HCT116 (cell line): ENCODE data around the gene NBPF6.
"Not testable (repeated sequence)": the region's sequence is repeated elsewhere in the genome, so short reads cannot be mapped to it uniquely, and the experiment has no call there.

Experiments used
- EZH2 ChIP-seq: fragments of 200-600 bp; sonication (generic); IDR thresholded peaks from 2 replicates; pipeline ENCODE4 v1.6.1; 2017; ENCODE audit warnings: antibody characterized with exemption, mixed run types
- JUND ChIP-seq: IDR thresholded peaks from 2 replicates; pipeline ENCODE4 v1.6.1; 2012
- POLR2A ChIP-seq: IDR thresholded peaks from 2 replicates; pipeline ENCODE4 v1.7.0; 2011; ENCODE audit warnings: borderline replicate concordance; ENCODE audit not compliant: insufficient read depth, insufficient read length; ENCODE audit errors: extremely low read depth
- RAD21 ChIP-seq: IDR thresholded peaks from 2 replicates; pipeline ENCODE4 v1.6.1; 2012; ENCODE audit warnings: low read depth, mild to moderate bottlenecking
- SP1 ChIP-seq: IDR thresholded peaks from 2 replicates; pipeline ENCODE4 v1.6.1; 2012; ENCODE audit warnings: low read depth
- SRF ChIP-seq: IDR thresholded peaks from 2 replicates; pipeline ENCODE4 v1.6.1; 2012; ENCODE audit warnings: low read depth
- ZNF274 ChIP-seq: fragments of 200-500 bp; sonication (Bioruptor generic); IDR thresholded peaks from 2 replicates; pipeline ENCODE4 v1.6.1; 2014; ENCODE audit warnings: mild to moderate bottlenecking, low read depth, low read length, inconsistent platforms
- TF ChIP-seq, protein P1 (sequence below): IDR thresholded peaks from 2 replicates; pipeline ENCODE4 v1.6.1; 2012
- TF ChIP-seq, protein P2 (sequence below), 3 experiments: fragments of 200-600 bp in 1 of 3; sonication (generic) in 1 of 3; IDR thresholded peaks in 2 of 3; conservative IDR thresholded peaks in 1 of 3; 2 replicates each; pipeline ENCODE4 v1.5.1; 2012 to 2017; ENCODE audit warnings: low read depth in 2 of 3, low read length in 2 of 3, antibody characterized with exemption in 1 of 3, borderline replicate concordance in 1 of 3, control low read depth in 1 of 3, mild to moderate bottlenecking in 1 of 3, mixed read lengths in 1 of 3, mixed run types in 1 of 3, moderate library complexity in 1 of 3; ENCODE audit not compliant: insufficient read depth in 1 of 3
- TF ChIP-seq, protein P3 (sequence below): IDR thresholded peaks from 2 replicates; pipeline ENCODE4 v1.6.1; 2012; ENCODE audit warnings: low read depth
- TF ChIP-seq, protein P4 (sequence below): IDR thresholded peaks from 2 replicates; pipeline ENCODE4 v1.6.1; 2012

DNA sequence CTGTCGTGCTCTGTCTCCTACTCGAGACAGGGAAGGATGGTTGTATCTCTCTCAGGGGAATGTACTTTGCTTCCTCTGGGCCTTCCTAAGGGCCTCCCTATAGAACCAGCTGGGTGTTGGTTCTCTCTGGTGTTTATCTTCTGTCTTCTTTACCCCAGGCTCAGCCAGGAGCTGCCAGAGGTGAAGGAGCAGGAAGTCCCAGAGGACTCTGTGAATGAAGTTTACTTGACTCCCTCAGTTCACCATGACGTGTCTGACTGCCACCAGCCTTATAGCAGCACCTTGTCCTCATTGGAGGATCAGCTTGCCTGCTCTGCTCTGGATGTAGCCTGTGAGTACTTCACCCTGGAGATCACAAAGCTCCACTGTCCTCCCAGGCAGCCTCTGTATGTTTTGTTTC, 11.6 kb downstream of the NBPF6 start:
- TF ChIP-seq, protein P1, sequence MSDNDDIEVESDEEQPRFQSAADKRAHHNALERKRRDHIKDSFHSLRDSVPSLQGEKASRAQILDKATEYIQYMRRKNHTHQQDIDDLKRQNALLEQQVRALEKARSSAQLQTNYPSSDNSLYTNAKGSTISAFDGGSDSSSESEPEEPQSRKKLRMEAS = not testable (repeated sequence)
- TF ChIP-seq, protein P2, sequence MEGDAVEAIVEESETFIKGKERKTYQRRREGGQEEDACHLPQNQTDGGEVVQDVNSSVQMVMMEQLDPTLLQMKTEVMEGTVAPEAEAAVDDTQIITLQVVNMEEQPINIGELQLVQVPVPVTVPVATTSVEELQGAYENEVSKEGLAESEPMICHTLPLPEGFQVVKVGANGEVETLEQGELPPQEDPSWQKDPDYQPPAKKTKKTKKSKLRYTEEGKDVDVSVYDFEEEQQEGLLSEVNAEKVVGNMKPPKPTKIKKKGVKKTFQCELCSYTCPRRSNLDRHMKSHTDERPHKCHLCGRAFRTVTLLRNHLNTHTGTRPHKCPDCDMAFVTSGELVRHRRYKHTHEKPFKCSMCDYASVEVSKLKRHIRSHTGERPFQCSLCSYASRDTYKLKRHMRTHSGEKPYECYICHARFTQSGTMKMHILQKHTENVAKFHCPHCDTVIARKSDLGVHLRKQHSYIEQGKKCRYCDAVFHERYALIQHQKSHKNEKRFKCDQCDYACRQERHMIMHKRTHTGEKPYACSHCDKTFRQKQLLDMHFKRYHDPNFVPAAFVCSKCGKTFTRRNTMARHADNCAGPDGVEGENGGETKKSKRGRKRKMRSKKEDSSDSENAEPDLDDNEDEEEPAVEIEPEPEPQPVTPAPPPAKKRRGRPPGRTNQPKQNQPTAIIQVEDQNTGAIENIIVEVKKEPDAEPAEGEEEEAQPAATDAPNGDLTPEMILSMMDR (IDR thresholded peaks at IDR 0.05 in 2 of 3, conservative IDR thresholded peaks at IDR 0.05 in 1 of 3; ENCODE audit: borderline replicate concordance in 1 of 3, insufficient read depth in 1 of 3, low read depth in 2 of 3, low read length in 2 of 3) = not testable (repeated sequence)
- TF ChIP-seq SP1, POLR2A, EZH2, ZNF274, SRF, RAD21, JUND: not testable (repeated sequence)
- TF ChIP-seq, protein P3, sequence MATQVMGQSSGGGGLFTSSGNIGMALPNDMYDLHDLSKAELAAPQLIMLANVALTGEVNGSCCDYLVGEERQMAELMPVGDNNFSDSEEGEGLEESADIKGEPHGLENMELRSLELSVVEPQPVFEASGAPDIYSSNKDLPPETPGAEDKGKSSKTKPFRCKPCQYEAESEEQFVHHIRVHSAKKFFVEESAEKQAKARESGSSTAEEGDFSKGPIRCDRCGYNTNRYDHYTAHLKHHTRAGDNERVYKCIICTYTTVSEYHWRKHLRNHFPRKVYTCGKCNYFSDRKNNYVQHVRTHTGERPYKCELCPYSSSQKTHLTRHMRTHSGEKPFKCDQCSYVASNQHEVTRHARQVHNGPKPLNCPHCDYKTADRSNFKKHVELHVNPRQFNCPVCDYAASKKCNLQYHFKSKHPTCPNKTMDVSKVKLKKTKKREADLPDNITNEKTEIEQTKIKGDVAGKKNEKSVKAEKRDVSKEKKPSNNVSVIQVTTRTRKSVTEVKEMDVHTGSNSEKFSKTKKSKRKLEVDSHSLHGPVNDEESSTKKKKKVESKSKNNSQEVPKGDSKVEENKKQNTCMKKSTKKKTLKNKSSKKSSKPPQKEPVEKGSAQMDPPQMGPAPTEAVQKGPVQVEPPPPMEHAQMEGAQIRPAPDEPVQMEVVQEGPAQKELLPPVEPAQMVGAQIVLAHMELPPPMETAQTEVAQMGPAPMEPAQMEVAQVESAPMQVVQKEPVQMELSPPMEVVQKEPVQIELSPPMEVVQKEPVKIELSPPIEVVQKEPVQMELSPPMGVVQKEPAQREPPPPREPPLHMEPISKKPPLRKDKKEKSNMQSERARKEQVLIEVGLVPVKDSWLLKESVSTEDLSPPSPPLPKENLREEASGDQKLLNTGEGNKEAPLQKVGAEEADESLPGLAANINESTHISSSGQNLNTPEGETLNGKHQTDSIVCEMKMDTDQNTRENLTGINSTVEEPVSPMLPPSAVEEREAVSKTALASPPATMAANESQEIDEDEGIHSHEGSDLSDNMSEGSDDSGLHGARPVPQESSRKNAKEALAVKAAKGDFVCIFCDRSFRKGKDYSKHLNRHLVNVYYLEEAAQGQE = not testable (repeated sequence)
- TF ChIP-seq, protein P4, sequence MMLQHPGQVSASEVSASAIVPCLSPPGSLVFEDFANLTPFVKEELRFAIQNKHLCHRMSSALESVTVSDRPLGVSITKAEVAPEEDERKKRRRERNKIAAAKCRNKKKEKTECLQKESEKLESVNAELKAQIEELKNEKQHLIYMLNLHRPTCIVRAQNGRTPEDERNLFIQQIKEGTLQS = not testable (repeated sequence)
